HL-60 (cell line): ENCODE measurements around the gene GMDS.

Source experiments
- GABPA ChIP-seq: IDR thresholded peaks from 2 replicates; pipeline ENCODE4 v1.6.1; 2012; ENCODE audit warnings: low read depth
- TF ChIP-seq, protein P1 (sequence below): IDR thresholded peaks from one replicate; pipeline ENCODE4 v1.5.1; 2011; ENCODE audit warnings: low read length, control low read depth, inconsistent platforms; ENCODE audit not compliant: insufficient read depth
- TF ChIP-seq, protein P2 (sequence below): IDR thresholded peaks from 2 replicates; pipeline ENCODE4 v1.6.1; 2012; ENCODE audit warnings: low read depth; ENCODE audit not compliant: insufficient replicate concordance

DNA sequence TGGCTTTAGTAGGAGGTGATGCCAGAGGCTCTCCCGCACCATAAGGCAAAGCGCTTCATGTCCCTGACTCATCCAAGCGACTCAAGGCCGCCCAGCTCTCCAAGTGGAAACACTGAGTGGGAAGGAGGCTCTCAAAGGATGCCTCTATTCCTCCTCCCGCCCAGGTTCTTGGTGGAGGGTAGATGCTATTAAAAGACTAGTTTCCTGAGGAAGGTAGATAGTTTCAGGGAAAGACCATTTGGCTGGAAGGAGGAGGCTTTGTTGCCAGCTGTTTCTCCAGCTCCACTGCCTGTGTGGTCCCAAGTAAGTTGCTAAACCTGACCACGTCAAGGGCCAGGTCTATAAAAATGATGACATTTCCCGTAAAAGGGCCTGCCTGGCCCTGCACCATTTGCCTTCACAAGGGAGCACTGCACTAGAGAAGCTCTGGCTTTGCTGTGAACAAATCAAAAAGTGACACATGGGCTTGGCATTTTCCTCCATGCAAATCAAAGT is 48.2 kb downstream of the GMDS start:
- TF ChIP-seq, protein P1, sequence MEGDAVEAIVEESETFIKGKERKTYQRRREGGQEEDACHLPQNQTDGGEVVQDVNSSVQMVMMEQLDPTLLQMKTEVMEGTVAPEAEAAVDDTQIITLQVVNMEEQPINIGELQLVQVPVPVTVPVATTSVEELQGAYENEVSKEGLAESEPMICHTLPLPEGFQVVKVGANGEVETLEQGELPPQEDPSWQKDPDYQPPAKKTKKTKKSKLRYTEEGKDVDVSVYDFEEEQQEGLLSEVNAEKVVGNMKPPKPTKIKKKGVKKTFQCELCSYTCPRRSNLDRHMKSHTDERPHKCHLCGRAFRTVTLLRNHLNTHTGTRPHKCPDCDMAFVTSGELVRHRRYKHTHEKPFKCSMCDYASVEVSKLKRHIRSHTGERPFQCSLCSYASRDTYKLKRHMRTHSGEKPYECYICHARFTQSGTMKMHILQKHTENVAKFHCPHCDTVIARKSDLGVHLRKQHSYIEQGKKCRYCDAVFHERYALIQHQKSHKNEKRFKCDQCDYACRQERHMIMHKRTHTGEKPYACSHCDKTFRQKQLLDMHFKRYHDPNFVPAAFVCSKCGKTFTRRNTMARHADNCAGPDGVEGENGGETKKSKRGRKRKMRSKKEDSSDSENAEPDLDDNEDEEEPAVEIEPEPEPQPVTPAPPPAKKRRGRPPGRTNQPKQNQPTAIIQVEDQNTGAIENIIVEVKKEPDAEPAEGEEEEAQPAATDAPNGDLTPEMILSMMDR = no peak
- TF ChIP-seq GABPA = no peak
- TF ChIP-seq, protein P2, sequence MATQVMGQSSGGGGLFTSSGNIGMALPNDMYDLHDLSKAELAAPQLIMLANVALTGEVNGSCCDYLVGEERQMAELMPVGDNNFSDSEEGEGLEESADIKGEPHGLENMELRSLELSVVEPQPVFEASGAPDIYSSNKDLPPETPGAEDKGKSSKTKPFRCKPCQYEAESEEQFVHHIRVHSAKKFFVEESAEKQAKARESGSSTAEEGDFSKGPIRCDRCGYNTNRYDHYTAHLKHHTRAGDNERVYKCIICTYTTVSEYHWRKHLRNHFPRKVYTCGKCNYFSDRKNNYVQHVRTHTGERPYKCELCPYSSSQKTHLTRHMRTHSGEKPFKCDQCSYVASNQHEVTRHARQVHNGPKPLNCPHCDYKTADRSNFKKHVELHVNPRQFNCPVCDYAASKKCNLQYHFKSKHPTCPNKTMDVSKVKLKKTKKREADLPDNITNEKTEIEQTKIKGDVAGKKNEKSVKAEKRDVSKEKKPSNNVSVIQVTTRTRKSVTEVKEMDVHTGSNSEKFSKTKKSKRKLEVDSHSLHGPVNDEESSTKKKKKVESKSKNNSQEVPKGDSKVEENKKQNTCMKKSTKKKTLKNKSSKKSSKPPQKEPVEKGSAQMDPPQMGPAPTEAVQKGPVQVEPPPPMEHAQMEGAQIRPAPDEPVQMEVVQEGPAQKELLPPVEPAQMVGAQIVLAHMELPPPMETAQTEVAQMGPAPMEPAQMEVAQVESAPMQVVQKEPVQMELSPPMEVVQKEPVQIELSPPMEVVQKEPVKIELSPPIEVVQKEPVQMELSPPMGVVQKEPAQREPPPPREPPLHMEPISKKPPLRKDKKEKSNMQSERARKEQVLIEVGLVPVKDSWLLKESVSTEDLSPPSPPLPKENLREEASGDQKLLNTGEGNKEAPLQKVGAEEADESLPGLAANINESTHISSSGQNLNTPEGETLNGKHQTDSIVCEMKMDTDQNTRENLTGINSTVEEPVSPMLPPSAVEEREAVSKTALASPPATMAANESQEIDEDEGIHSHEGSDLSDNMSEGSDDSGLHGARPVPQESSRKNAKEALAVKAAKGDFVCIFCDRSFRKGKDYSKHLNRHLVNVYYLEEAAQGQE = no peak
